Calu3 (cell line): ENCODE results near the gene MAD1L1. TPM values are rescaled to one million over a fixed set of nuclear protein-coding genes. Genes with fewer than 3 reads are reported as not detected.

Experiments used
- BruUV-seq: library from RNA; stranded (reverse); fragments of 400-500 nt; replicated peaks from 2 replicates; lab custom pipeline; 2021; lab: Mats Ljungman, UMichigan
- CTCF ChIA-PET: fragments of 300-600 bp; sonication (Branson Sonifier 250); formaldehyde crosslinking; loops from one replicate; lab custom pipeline; 2022; ENCODE audit warnings: antibody characterized with exemption; lab: Charles Lee
- DNase-seq: peaks from one replicate; pipeline ENCODE4 v3.0.0; 2022
- H3K27ac Mint-ChIP-seq: one replicate; pipeline ENCODE4 v1.8.0; 2022; ENCODE audit warnings: mixed read lengths; ENCODE audit not compliant: unreplicated experiment
- H3K27me3 Mint-ChIP-seq: one replicate; pipeline ENCODE4 v1.8.0; 2022; ENCODE audit warnings: mixed read lengths; ENCODE audit not compliant: unreplicated experiment
- H3K36me3 Mint-ChIP-seq: one replicate; pipeline ENCODE4 v1.8.0; 2022; ENCODE audit warnings: mild to moderate bottlenecking, moderate library complexity, mixed read lengths; ENCODE audit not compliant: insufficient read depth, unreplicated experiment
- H3K4me1 Mint-ChIP-seq: one replicate; pipeline ENCODE4 v1.8.0; 2022; ENCODE audit warnings: mild to moderate bottlenecking, low read depth, mixed read lengths; ENCODE audit not compliant: unreplicated experiment
- H3K4me3 Mint-ChIP-seq: one replicate; pipeline ENCODE4 v1.8.0; 2022; ENCODE audit warnings: mild to moderate bottlenecking, low read depth, moderate library complexity, mixed read lengths; ENCODE audit not compliant: unreplicated experiment
- H3K9me3 Mint-ChIP-seq: one replicate; pipeline ENCODE4 v1.8.0; 2022; ENCODE audit warnings: low read depth, mixed read lengths; ENCODE audit not compliant: unreplicated experiment
- CTCF ChIP-seq: fragments of 200-600 bp; IDR thresholded peaks from one replicate; pipeline ENCODE4 v1.8.0; 2022; ENCODE audit warnings: antibody characterized with exemption; ENCODE audit not compliant: unreplicated experiment
- intact Hi-C: fragments of 100-400 bp; cut with micrococcal nuclease; formaldehyde crosslinking; loops from one replicate; pipeline ENCODE4 v1.10.0; 2022; ENCODE audit not compliant: unreplicated experiment
- total RNA-seq: library from RNA; stranded (reverse); gene quantifications from 2 replicates; pipeline ENCODE4 v1.2.3, GENCODE V29; 2022

MAD1L1 gene
- total RNA-seq, 1 experiment from 2014 or later: 86.0 TPM

- Mint-ChIP-seq H3K36me3 (no peaks in the 10 kb centered on the region), H3K27ac (no peak overlapping the region), H3K9me3 (no peaks in the 10 kb centered on the region), H3K4me1 (no peaks in the 10 kb centered on the region), H3K27me3 (no peaks in the 10 kb centered on the region), H3K4me3 (no peak overlapping the region)
- TF ChIP-seq CTCF: no peak
- no peak for DNase-seq
- intact Hi-C loops: no loop called here
- CTCF ChIA-PET: interaction anchor here (0.6 kb wide), 1 partner anchor 355 kb away, joined by 3 read pairs; no protein-coding TSS in a partner anchor
- no TSS peak for BruUV-seq
Measured at GRCh38 chr7:1981201-1981877, 251.4 kb downstream of the MAD1L1 start.

- BruUV-seq: no TSS peak
- no peaks in the 10 kb centered on the region for H3K4me1 Mint-ChIP-seq
- CTCF ChIA-PET: no interaction called here
- H3K36me3 Mint-ChIP-seq: no peaks in the 10 kb centered on the region
- intact Hi-C loops: no loop called here
- TF ChIP-seq CTCF: no peak
- no peak overlapping the region for H3K27ac Mint-ChIP-seq
- DNase-seq: no peak
- no peaks in the 10 kb centered on the region for H3K9me3 Mint-ChIP-seq
- no peaks in the 10 kb centered on the region for H3K27me3 Mint-ChIP-seq
- no peak overlapping the region for H3K4me3 Mint-ChIP-seq
Measured at GRCh38 chr7:1979591-1980560, 252.9 kb downstream of the MAD1L1 start.

- TF ChIP-seq CTCF: no peak
- no peaks in the 10 kb centered on the region for H3K4me1 Mint-ChIP-seq
- CTCF ChIA-PET: interaction anchor here (0.5 kb wide), 1 partner anchor 326 kb away, joined by 4 read pairs; no protein-coding TSS in a partner anchor
- H3K36me3 Mint-ChIP-seq: no peaks in the 10 kb centered on the region
- no peaks in the 10 kb centered on the region for H3K9me3 Mint-ChIP-seq
- no TSS peak for BruUV-seq
- no peaks in the 10 kb centered on the region for H3K27me3 Mint-ChIP-seq
- intact Hi-C loops: no loop called here
- no peak for DNase-seq
- H3K4me3 Mint-ChIP-seq: no peak overlapping the region
- H3K27ac Mint-ChIP-seq: no peak overlapping the region
Measured at GRCh38 chr7:1978656-1979590, 253.8 kb downstream of the MAD1L1 start.
